Caco-2 (cell line): ENCODE measurements around the gene SLTM. TPM values are rescaled to one million over a fixed set of nuclear protein-coding genes. Genes with fewer than 3 reads are reported as not detected.

Source experiments
- BruUV-seq: library from RNA; stranded (reverse); fragments of 400-500 nt; replicated peaks from 2 replicates; lab custom pipeline; 2021; lab: Mats Ljungman, UMichigan
- CTCF ChIA-PET: fragments of 300-600 bp; sonication (Branson Sonifier 250); formaldehyde crosslinking; loops from one replicate; lab custom pipeline; 2022; ENCODE audit warnings: antibody characterized with exemption; lab: Charles Lee
- POLR2A ChIA-PET: fragments of 300-600 bp; sonication (Branson Sonifier 250); formaldehyde crosslinking; loops from one replicate; lab custom pipeline; 2022; ENCODE audit warnings: antibody characterized with exemption; lab: Charles Lee
- DNase-seq, 2 experiments: peaks; one replicate each; pipeline versions ENCODE4 v3.0.0 to v3.0.0-alpha.2; 2020 to 2022
- H3K27me3 ChIP-seq: replicated peaks from 2 replicates; pipeline ENCODE4 v1.6.0; 2011; ENCODE audit warnings: low read length; ENCODE audit not compliant: control insufficient read depth, insufficient read depth
- H3K36me3 ChIP-seq: 2 replicates; pipeline ENCODE4 v1.5.1; 2011; ENCODE audit warnings: low read length; ENCODE audit not compliant: control insufficient read depth, insufficient read depth
- H3K4me1 ChIP-seq: fragments of 250-450 bp; sonication (Bioruptor Pico); 2 replicates; pipeline ENCODE4 v1.5.1; 2020; ENCODE audit warnings: mild to moderate bottlenecking
- H3K4me3 ChIP-seq: 2 replicates; pipeline ENCODE4 v1.5.1; 2011; ENCODE audit warnings: low read depth, mild to moderate bottlenecking, control low read depth, low read length
- H3K9me3 ChIP-seq: fragments of 250-450 bp; sonication (Bioruptor Pico); 2 replicates; pipeline ENCODE4 v1.5.1; 2020; ENCODE audit warnings: mild to moderate bottlenecking, moderate library complexity
- H3K27ac Mint-ChIP-seq: one replicate; pipeline ENCODE4 v1.8.0; 2022; ENCODE audit warnings: mixed read lengths; ENCODE audit not compliant: unreplicated experiment
- H3K27me3 Mint-ChIP-seq: one replicate; pipeline ENCODE4 v1.8.0; 2022; ENCODE audit warnings: mixed read lengths; ENCODE audit not compliant: insufficient read depth, unreplicated experiment
- H3K36me3 Mint-ChIP-seq: one replicate; pipeline ENCODE4 v1.8.0; 2022; ENCODE audit warnings: mild to moderate bottlenecking, mixed read lengths; ENCODE audit not compliant: insufficient read depth, unreplicated experiment
- H3K4me1 Mint-ChIP-seq: one replicate; pipeline ENCODE4 v1.8.0; 2022; ENCODE audit warnings: low read depth, mixed read lengths; ENCODE audit not compliant: unreplicated experiment
- H3K4me3 Mint-ChIP-seq: one replicate; pipeline ENCODE4 v1.8.0; 2022; ENCODE audit warnings: mild to moderate bottlenecking, moderate library complexity, mixed read lengths; ENCODE audit not compliant: unreplicated experiment
- H3K9me3 Mint-ChIP-seq: one replicate; pipeline ENCODE4 v1.8.0; 2022; ENCODE audit warnings: mixed read lengths; ENCODE audit not compliant: unreplicated experiment
- CTCF ChIP-seq, 2 experiments: fragments of 200-600 bp in 1 of 2; IDR thresholded peaks; 1 replicate in 1 of 2; 2 replicates in 1 of 2; pipeline versions ENCODE4 v1.5.1 to v1.8.0; 2011 to 2022; ENCODE audit warnings: antibody characterized with exemption in 1 of 2, control low read depth in 1 of 2, inconsistent platforms in 1 of 2, low read depth in 1 of 2, low read length in 1 of 2, mild to moderate bottlenecking in 1 of 2, moderate library complexity in 1 of 2; ENCODE audit not compliant: insufficient read depth in 1 of 2, severe bottlenecking in 1 of 2, unreplicated experiment in 1 of 2
- intact Hi-C: fragments of 100-400 bp; cut with micrococcal nuclease; formaldehyde crosslinking; loops from one replicate; pipeline ENCODE4 v1.10.0; 2022; ENCODE audit not compliant: unreplicated experiment
- total RNA-seq: library from RNA; stranded (reverse); gene quantifications from 2 replicates; pipeline ENCODE4 v1.2.3, GENCODE V29; 2022

Gene SLTM
- total RNA-seq, 1 experiment from 2014 or later: 79.5 TPM

- no peak for DNase-seq
- intact Hi-C loops: no loop called here
- Mint-ChIP-seq H3K27ac (no peak overlapping the region), H3K9me3 (no peaks in the 10 kb centered on the region), H3K4me1 (peaks cover 16% of the 10 kb centered on the region), H3K27me3 (no peaks in the 10 kb centered on the region), H3K36me3 (peaks cover 34% of the 10 kb centered on the region), H3K4me3 (no peak overlapping the region)
- Histone ChIP-seq H3K4me1 (peaks cover 11% of the 10 kb centered on the region), H3K9me3 (no peaks in the 10 kb centered on the region), H3K36me3 (no peaks in the 10 kb centered on the region), H3K4me3 (no peak overlapping the region), H3K27me3 (no peaks in the 10 kb centered on the region)
- ChIA-PET POLR2A (no interaction called here), CTCF (no interaction called here)
- TF ChIP-seq CTCF (IDR thresholded peaks at IDR 0.05; ENCODE audit: insufficient read depth in 1 of 2, low read depth in 1 of 2, low read length in 1 of 2, severe bottlenecking in 1 of 2, unreplicated experiment in 1 of 2): no peak
- no TSS peak for BruUV-seq
Observed at GRCh38 chr15:58830556-58830955, 102.9 kb downstream of the SLTM start.

Other genes starting within 250 kb of the SLTM start
- gene ADAM10, start 184.0 kb downstream of the SLTM start, total RNA-seq: 168 and 170 TPM in 2 replicates
- 24.0 and 25.5 TPM in 2 replicates for gene MINDY2, start 162.4 kb downstream of the SLTM start, total RNA-seq
- 26.1 and 30.5 TPM in 2 replicates for gene RNF111, start 54.0 kb upstream of the SLTM start, total RNA-seq
- gene CCNB2, start 171.5 kb upstream of the SLTM start, total RNA-seq: 90.1 and 92.0 TPM in 2 replicates